ENCODE measurements around the gene KIRREL2. TPM values are rescaled to one million over a fixed set of nuclear protein-coding genes. Genes with fewer than 3 reads are reported as not detected.
A peak's percentile ranks its signal among the peaks of the same experiment; 100 is the strongest.

Gene KIRREL2
- total RNA-seq, 1 experiment from 2014 or later, result not detected

DNA sequence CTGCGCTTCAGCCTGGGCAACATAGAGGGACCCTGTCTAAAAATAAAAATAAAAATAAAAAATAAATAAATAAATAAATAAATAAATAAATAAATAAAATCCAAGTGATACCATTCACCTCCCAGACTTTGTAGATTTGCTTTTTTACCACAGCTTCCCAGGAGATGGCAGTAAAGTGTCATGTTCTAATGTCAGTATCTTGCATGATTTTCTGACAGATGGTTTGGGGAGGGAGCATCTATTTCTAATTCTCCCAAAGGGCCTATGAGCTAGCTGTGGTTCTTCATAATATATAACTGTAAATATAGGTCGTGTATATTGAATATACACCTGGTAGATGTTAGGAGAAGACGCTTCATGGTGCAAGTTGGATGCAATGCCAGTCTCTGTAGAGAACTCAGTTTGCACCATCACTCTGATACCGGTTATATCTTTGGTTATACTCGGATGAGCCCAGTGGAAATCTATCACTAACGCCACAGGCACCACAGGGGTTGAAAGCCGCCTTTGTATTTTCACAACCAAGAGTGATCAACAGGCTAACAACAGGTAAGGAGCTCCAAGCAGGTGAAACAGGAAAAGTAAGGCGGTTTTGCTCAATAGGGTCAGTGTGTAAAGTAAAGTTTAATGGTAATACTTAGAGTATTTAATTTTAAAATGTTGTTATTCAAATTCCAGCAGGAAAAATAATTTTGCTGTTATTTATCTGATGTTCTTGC, 25.6 kb downstream of the KIRREL2 start:
- Histone ChIP-seq H3K9ac (ENCODE audit: low read length) (no peak overlapping the region), H3K9me3 (ENCODE audit: low read length) (no peaks in the 10 kb centered on the region), H3K9me2 (replicated peaks; ENCODE audit: low read length) (no peaks in the 10 kb centered on the region), H3K27ac (ENCODE audit: low read length) (no peak overlapping the region), H3K4me2 (ENCODE audit: low read length) (no peak overlapping the region), H3K36me3 (ENCODE audit: low read depth, low read length) (no peaks in the 10 kb centered on the region), H3K4me1 (ENCODE audit: insufficient read depth, low read length) (no peaks in the 10 kb centered on the region; the same call in 1 of the 2 replicates), H4K20me1 (ENCODE audit: low read length) (no peaks in the 10 kb centered on the region), H3K4me3 (ENCODE audit: low read length) (no peak overlapping the region), H3F3A (ENCODE audit: low read length, unreplicated experiment) (no peaks in the 10 kb centered on the region), H2AFZ (ENCODE audit: low read length) (no peak overlapping the region), H3K79me2 (ENCODE audit: low read length) (no peaks in the 10 kb centered on the region), H3K27me3 (ENCODE audit: low read length) (no peaks in the 10 kb centered on the region)
- ChIA-PET CTCF (interaction anchor here (1.0 to 1.1 kb wide), 3 partner anchors 49 to 54 kb away, joined by 3 to 7 read pairs (median 6); no protein-coding TSS in a partner anchor), POLR2A (ENCODE audit: unreplicated experiment) (interaction anchor here (0.6 kb wide), 1 partner anchor 50 kb away, joined by 4 read pairs; no protein-coding TSS in a partner anchor)
- peak; percentile 49 for ATAC-seq
- BruUV-seq (replicated peaks), result no TSS peak
- TF ChIP-seq EZH2phosphoT487 (IDR thresholded peaks at IDR 0.05; ENCODE audit: borderline replicate concordance, low read length), result no peak
- TF ChIP-seq, protein P1, sequence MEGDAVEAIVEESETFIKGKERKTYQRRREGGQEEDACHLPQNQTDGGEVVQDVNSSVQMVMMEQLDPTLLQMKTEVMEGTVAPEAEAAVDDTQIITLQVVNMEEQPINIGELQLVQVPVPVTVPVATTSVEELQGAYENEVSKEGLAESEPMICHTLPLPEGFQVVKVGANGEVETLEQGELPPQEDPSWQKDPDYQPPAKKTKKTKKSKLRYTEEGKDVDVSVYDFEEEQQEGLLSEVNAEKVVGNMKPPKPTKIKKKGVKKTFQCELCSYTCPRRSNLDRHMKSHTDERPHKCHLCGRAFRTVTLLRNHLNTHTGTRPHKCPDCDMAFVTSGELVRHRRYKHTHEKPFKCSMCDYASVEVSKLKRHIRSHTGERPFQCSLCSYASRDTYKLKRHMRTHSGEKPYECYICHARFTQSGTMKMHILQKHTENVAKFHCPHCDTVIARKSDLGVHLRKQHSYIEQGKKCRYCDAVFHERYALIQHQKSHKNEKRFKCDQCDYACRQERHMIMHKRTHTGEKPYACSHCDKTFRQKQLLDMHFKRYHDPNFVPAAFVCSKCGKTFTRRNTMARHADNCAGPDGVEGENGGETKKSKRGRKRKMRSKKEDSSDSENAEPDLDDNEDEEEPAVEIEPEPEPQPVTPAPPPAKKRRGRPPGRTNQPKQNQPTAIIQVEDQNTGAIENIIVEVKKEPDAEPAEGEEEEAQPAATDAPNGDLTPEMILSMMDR (conservative IDR thresholded peaks at IDR 0.05; ENCODE audit: low read depth, low read length), result peak; percentile 46; the same call in 1 of the 2 replicates
- DNase-seq, result peak; percentile 71
- intact Hi-C loops (cut with micrococcal nuclease), result loop anchor here (1.0 kb wide), 2 partner anchors 35 to 49 kb away; no protein-coding TSS in a partner anchor

DNA sequence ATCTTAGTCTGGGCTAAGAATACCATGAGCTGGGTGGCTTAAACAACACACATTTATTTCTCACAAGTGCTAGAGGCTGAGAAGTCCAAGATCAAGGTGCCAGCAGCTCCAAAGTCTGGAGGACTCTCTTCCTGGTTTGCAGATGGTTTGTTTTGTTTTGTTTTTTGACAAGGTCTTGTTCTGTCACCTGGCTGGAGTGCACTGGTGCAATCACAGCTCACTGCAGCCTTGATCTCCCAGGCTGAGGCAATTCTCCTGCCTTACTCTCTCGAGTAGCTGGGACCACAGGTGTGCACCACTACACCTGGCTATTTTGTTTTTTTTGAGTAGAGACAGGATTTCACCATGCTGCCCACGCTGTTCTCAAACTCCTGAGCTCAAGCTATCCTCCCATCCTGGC, 27.2 kb downstream of the KIRREL2 start:
- no peak for ATAC-seq
- no TSS peak for BruUV-seq (replicated peaks)
- Histone ChIP-seq H3K9me2 (replicated peaks; ENCODE audit: low read length) (no peaks in the 10 kb centered on the region), H3K79me2 (ENCODE audit: low read length) (no peaks in the 10 kb centered on the region), H3K4me1 (ENCODE audit: insufficient read depth, low read length) (no peaks in the 10 kb centered on the region; the same call in 1 of the 2 replicates), H4K20me1 (ENCODE audit: low read length) (no peaks in the 10 kb centered on the region), H3K4me2 (ENCODE audit: low read length) (no peak overlapping the region), H3K36me3 (ENCODE audit: low read depth, low read length) (peaks cover 3% of the 10 kb centered on the region; the same call in 1 of the 2 replicates), H2AFZ (ENCODE audit: low read length) (no peak overlapping the region), H3K9ac (ENCODE audit: low read length) (no peak overlapping the region), H3K9me3 (ENCODE audit: low read length) (no peaks in the 10 kb centered on the region), H3F3A (ENCODE audit: low read length, unreplicated experiment) (no peaks in the 10 kb centered on the region), H3K4me3 (ENCODE audit: low read length) (no peak overlapping the region), H3K27me3 (ENCODE audit: low read length) (no peaks in the 10 kb centered on the region), H3K27ac (ENCODE audit: low read length) (no peak overlapping the region)
- no peak for DNase-seq
- POLR2A ChIA-PET (ENCODE audit: unreplicated experiment), result no interaction called here
- intact Hi-C loops (cut with micrococcal nuclease), result no loop called here
- CTCF ChIA-PET, result no interaction called here
- TF ChIP-seq, protein P1 (conservative IDR thresholded peaks at IDR 0.05; ENCODE audit: low read depth, low read length), result no peak
- TF ChIP-seq EZH2phosphoT487 (IDR thresholded peaks at IDR 0.05; ENCODE audit: borderline replicate concordance, low read length), result no peak
- TF ChIP-seq EZH2 (IDR thresholded peaks at IDR 0.05; ENCODE audit: low read length, unreplicated experiment), result no peak

DNA sequence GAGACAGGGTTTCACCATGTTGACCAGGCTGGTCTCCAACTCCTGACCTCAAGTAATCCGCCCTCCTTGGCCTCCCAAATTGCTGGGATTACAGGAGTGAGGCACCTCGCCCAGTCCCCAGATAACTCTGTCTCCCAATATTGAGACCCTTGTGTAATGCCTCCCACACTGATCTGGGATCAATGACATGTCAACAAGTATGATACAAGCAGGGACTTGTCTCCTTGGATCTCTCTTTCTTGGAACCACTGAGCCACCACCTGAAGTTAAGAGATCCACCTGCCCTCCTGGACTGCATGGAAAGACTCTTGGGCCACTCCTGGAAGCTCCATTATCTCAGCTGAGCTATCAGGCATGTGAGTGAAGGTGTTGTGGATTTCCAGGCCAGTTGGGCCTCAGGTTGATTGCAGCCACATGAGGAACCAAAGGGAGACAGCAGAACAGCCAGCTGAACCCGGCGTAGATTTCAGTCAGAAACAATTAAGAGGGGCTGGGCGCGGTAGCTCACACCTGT, 28.6 kb downstream of the KIRREL2 start:
- no TSS peak for BruUV-seq (replicated peaks)
- ChIA-PET CTCF (no interaction called here), POLR2A (ENCODE audit: unreplicated experiment) (no interaction called here)
- Histone ChIP-seq H3F3A (ENCODE audit: low read length, unreplicated experiment) (no peaks in the 10 kb centered on the region), H3K27ac (ENCODE audit: low read length) (no peak overlapping the region), H3K4me3 (ENCODE audit: low read length) (no peak overlapping the region), H3K27me3 (ENCODE audit: low read length) (no peaks in the 10 kb centered on the region), H4K20me1 (ENCODE audit: low read length) (no peaks in the 10 kb centered on the region), H3K9me2 (replicated peaks; ENCODE audit: low read length) (no peaks in the 10 kb centered on the region), H3K4me1 (ENCODE audit: insufficient read depth, low read length) (no peaks in the 10 kb centered on the region), H3K36me3 (ENCODE audit: low read depth, low read length) (peaks cover 3% of the 10 kb centered on the region; the same call in 1 of the 2 replicates), H3K9ac (ENCODE audit: low read length) (no peak overlapping the region), H2AFZ (ENCODE audit: low read length) (no peak overlapping the region), H3K79me2 (ENCODE audit: low read length) (no peaks in the 10 kb centered on the region), H3K4me2 (ENCODE audit: low read length) (no peak overlapping the region), H3K9me3 (ENCODE audit: low read length) (no peaks in the 10 kb centered on the region)
- DNase-seq, result no peak
- ATAC-seq, result no peak
- intact Hi-C loops (cut with micrococcal nuclease), result no loop called here
- TF ChIP-seq, protein P1 (conservative IDR thresholded peaks at IDR 0.05; ENCODE audit: low read depth, low read length), result no peak
- TF ChIP-seq EZH2 (IDR thresholded peaks at IDR 0.05; ENCODE audit: low read length, unreplicated experiment) (no peak), EZH2phosphoT487 (IDR thresholded peaks at IDR 0.05; ENCODE audit: borderline replicate concordance, low read length) (no peak)

Data from PC-3 (cell line).